Astrocyte (in vitro differentiated cells and primary cell): Measurements from ENCODE around the gene EXOSC10. TPM values are rescaled to one million over a fixed set of nuclear protein-coding genes. Genes with fewer than 3 reads are reported as not detected.
"Not testable (repeated sequence)": the region's sequence is repeated elsewhere in the genome, so short reads cannot be mapped to it uniquely, and the experiment has no call there.

ENCODE experiments used
- DNase-seq: peaks from one replicate; pipeline ENCODE4 v3.0.0-alpha.2; 2010; ENCODE audit warnings: low read depth
- FAIRE-seq: peaks from 2 replicates; lab custom pipeline; 2011; peaks lifted over from hg19 to GRCh38; lab: Jason Lieb, UNC
- H2AFZ ChIP-seq: 2 replicates; pipeline ENCODE4 v1.6.0; 2012; ENCODE audit warnings: low read depth, low read length, inconsistent platforms
- H3K27ac ChIP-seq: 2 replicates; pipeline ENCODE4 v1.5.1; 2011; ENCODE audit warnings: low read depth, low read length, inconsistent platforms
- H3K27me3 ChIP-seq: 2 replicates; pipeline ENCODE4 v1.6.0; 2011; ENCODE audit warnings: low read length, inconsistent platforms; ENCODE audit not compliant: insufficient read depth
- H3K36me3 ChIP-seq: 2 replicates; pipeline ENCODE4 v1.5.1; 2011; ENCODE audit warnings: low read length, inconsistent platforms; ENCODE audit not compliant: insufficient read depth
- H3K4me1 ChIP-seq: 2 replicates; pipeline ENCODE4 v1.5.1; 2011; ENCODE audit warnings: low read length, inconsistent platforms; ENCODE audit not compliant: insufficient read depth
- H3K4me2 ChIP-seq: 2 replicates; pipeline ENCODE4 v1.6.0; 2012; ENCODE audit warnings: low read length, inconsistent platforms
- H3K4me3 ChIP-seq: 2 replicates; pipeline ENCODE4 v1.5.1; 2011; ENCODE audit warnings: low read depth, mild to moderate bottlenecking, low read length, inconsistent platforms; ENCODE audit not compliant: insufficient read depth
- H3K79me2 ChIP-seq: 2 replicates; pipeline ENCODE4 v1.6.0; 2012; ENCODE audit warnings: mild to moderate bottlenecking, low read length, inconsistent platforms; ENCODE audit not compliant: insufficient read depth
- H3K9ac ChIP-seq: 2 replicates; pipeline ENCODE4 v1.6.0; 2012; ENCODE audit warnings: mild to moderate bottlenecking, low read length, inconsistent platforms
- H3K9me3 ChIP-seq: 2 replicates; pipeline ENCODE4 v1.5.1; 2012; ENCODE audit warnings: low read depth, mild to moderate bottlenecking, low read length, inconsistent platforms; ENCODE audit not compliant: insufficient read depth
- H4K20me1 ChIP-seq: 2 replicates; pipeline ENCODE4 v1.6.0; 2012; ENCODE audit warnings: low read length, inconsistent platforms; ENCODE audit not compliant: insufficient read depth
- H3K27ac Mint-ChIP-seq: one replicate; pipeline ENCODE4 v1.8.0; 2021; ENCODE audit warnings: mild to moderate bottlenecking, mixed read lengths; ENCODE audit not compliant: unreplicated experiment
- H3K27me3 Mint-ChIP-seq: one replicate; pipeline ENCODE4 v1.8.0; 2021; ENCODE audit warnings: low read depth, mixed read lengths; ENCODE audit not compliant: unreplicated experiment
- H3K36me3 Mint-ChIP-seq: one replicate; pipeline ENCODE4 v1.8.0; 2021; ENCODE audit warnings: low read depth, mixed read lengths; ENCODE audit not compliant: unreplicated experiment
- H3K4me1 Mint-ChIP-seq: one replicate; pipeline ENCODE4 v1.8.0; 2021; ENCODE audit warnings: low read depth, mixed read lengths; ENCODE audit not compliant: unreplicated experiment
- H3K4me3 Mint-ChIP-seq: one replicate; pipeline ENCODE4 v1.8.0; 2021; ENCODE audit warnings: mild to moderate bottlenecking, moderate library complexity, mixed read lengths; ENCODE audit not compliant: unreplicated experiment
- H3K9me3 Mint-ChIP-seq: one replicate; pipeline ENCODE4 v1.8.0; 2021; ENCODE audit warnings: mild to moderate bottlenecking, mixed read lengths; ENCODE audit not compliant: unreplicated experiment
- EZH2 ChIP-seq: IDR thresholded peaks from 2 replicates; pipeline ENCODE4 v1.6.1; 2012; ENCODE audit warnings: mild to moderate bottlenecking, low read length, inconsistent platforms; ENCODE audit not compliant: insufficient read depth
- total RNA-seq: library from RNA; stranded (reverse); gene quantifications from 2 replicates; pipeline ENCODE4 v1.2.1, GENCODE V29; 2021
- TF ChIP-seq, protein P1 (sequence below): IDR thresholded peaks from 2 replicates; pipeline ENCODE4 v1.5.1; 2011; ENCODE audit warnings: low read depth, mild to moderate bottlenecking, inconsistent platforms, low read length, moderate library complexity; ENCODE audit not compliant: insufficient read depth

EXOSC10 gene
- total RNA-seq, 1 donor from 2014 or later, result 56.8 TPM

DNA sequence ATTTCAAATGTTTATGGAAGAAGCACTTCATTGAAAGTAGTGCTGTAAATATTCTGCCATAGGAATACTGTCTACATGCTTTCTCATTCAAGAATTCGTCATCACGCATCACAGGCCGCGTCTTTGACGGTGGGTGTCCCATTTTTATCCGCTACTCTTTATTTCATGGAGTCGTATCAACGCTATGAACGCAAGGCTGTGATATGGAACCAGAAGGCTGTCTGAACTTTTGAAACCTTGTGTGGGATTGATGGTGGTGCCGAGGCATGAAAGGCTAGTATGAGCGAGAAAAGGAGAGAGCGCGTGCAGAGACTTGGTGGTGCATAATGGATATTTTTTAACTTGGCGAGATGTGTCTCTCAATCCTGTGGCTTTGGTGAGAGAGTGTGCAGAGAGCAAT, 76.5 kb downstream of the EXOSC10 start:
- Histone ChIP-seq H3K9me3 (no peaks in the 10 kb centered on the region), H3K4me2 (no peak overlapping the region), H3K4me1 (no peaks in the 10 kb centered on the region), H3K79me2 (peaks cover 40% of the 10 kb centered on the region), H3K36me3 (peaks cover 77% of the 10 kb centered on the region), H3K4me3 (no peak overlapping the region), H2AFZ (no peak overlapping the region), H3K27ac (no peak overlapping the region), H4K20me1 (peaks cover 79% of the 10 kb centered on the region), H3K9ac (no peak overlapping the region), H3K27me3 (no peaks in the 10 kb centered on the region)
- DNase-seq, result no peak
- no peaks in the 10 kb centered on the region for H3K27me3 Mint-ChIP-seq
- TF ChIP-seq EZH2, result no peak
- TF ChIP-seq, protein P1, sequence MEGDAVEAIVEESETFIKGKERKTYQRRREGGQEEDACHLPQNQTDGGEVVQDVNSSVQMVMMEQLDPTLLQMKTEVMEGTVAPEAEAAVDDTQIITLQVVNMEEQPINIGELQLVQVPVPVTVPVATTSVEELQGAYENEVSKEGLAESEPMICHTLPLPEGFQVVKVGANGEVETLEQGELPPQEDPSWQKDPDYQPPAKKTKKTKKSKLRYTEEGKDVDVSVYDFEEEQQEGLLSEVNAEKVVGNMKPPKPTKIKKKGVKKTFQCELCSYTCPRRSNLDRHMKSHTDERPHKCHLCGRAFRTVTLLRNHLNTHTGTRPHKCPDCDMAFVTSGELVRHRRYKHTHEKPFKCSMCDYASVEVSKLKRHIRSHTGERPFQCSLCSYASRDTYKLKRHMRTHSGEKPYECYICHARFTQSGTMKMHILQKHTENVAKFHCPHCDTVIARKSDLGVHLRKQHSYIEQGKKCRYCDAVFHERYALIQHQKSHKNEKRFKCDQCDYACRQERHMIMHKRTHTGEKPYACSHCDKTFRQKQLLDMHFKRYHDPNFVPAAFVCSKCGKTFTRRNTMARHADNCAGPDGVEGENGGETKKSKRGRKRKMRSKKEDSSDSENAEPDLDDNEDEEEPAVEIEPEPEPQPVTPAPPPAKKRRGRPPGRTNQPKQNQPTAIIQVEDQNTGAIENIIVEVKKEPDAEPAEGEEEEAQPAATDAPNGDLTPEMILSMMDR, result no peak
- peaks cover 27% of the 10 kb centered on the region for H3K36me3 Mint-ChIP-seq
- H3K4me3 Mint-ChIP-seq, result no peak overlapping the region
- no peak for FAIRE-seq
- H3K27ac Mint-ChIP-seq, result no peak overlapping the region
- peaks cover 4% of the 10 kb centered on the region for H3K4me1 Mint-ChIP-seq
- H3K9me3 Mint-ChIP-seq, result no peaks in the 10 kb centered on the region

DNA sequence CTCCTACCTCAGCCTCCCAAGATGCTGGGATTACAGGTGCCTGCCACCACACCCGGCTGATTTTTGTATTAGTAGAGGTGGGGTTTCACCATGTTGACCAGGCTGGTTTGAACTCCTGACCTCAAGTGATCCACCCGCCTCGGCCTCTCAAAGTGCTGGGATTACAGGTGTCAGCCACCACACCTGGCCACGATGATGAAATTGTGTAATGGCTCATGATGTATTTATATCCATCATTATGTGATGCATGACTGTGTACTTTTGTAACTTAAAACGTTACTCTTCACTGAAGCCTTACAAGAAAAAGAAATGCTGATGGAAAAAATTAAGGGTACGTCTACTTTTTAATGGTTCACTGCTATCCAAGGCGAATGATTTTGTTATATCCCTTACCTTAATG, 79.7 kb downstream of the EXOSC10 start:
- H3K36me3 ChIP-seq, result peaks cover 65% of the 10 kb centered on the region
- no peaks in the 10 kb centered on the region for H3K9me3 ChIP-seq
- H2AFZ ChIP-seq, result no peak overlapping the region
- no peak for FAIRE-seq
- Mint-ChIP-seq H3K4me1 (no peaks in the 10 kb centered on the region), H3K27me3 (no peaks in the 10 kb centered on the region), H3K9me3 (no peaks in the 10 kb centered on the region), H3K27ac (no peak overlapping the region), H3K36me3 (peaks cover 17% of the 10 kb centered on the region), H3K4me3 (no peak overlapping the region)
- no peak overlapping the region for H3K27ac ChIP-seq
- H3K27me3 ChIP-seq, result no peaks in the 10 kb centered on the region
- H3K79me2 ChIP-seq, result peaks cover 58% of the 10 kb centered on the region
- no peak overlapping the region for H3K4me2 ChIP-seq
- H3K4me3 ChIP-seq, result no peak overlapping the region
- DNase-seq, result no peak
- TF ChIP-seq, protein P1, result no peak
- TF ChIP-seq EZH2, result no peak
- peaks cover 87% of the 10 kb centered on the region for H4K20me1 ChIP-seq
- no peak overlapping the region for H3K9ac ChIP-seq
- H3K4me1 ChIP-seq, result no peaks in the 10 kb centered on the region

DNA sequence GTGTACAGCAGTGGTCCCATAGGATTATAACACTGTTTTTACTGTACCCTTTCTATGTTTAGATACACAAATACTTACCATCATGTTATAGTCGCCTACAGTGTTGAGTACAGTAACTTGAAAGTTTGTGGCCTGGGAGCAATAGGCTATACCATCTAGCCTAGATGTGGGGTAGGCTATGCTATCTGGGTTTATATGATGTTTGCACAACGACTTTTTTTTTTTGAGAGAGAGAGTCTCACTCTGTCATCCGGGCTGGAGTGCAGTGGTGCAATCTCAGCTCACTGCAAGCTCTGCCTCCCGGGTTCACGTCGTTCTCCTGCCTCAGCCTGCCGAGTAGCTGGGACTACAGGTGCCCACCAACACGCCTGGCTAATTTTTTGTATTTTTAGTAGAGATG, 80.3 kb downstream of the EXOSC10 start:
- Histone ChIP-seq H4K20me1 (peaks cover 87% of the 10 kb centered on the region), H3K79me2 (peaks cover 64% of the 10 kb centered on the region), H3K36me3 (peaks cover 61% of the 10 kb centered on the region)
- H2AFZ ChIP-seq, H3K4me3 ChIP-seq, H3K27ac Mint-ChIP-seq, H3K4me2 ChIP-seq, H3K9me3 Mint-ChIP-seq, H3K4me1 Mint-ChIP-seq, FAIRE-seq, H3K4me3 Mint-ChIP-seq, H3K9ac ChIP-seq, H3K27me3 ChIP-seq, H3K9me3 ChIP-seq, H3K4me1 ChIP-seq, DNase-seq, H3K27ac ChIP-seq, H3K27me3 Mint-ChIP-seq: not testable (repeated sequence)
- peaks cover 17% of the 10 kb centered on the region for H3K36me3 Mint-ChIP-seq

Other genes with a start within 250 kb of the EXOSC10 start
- gene TARDBP, start 87.2 kb downstream of the EXOSC10 start, total RNA-seq, result 140 and 148 TPM in 2 replicates
- gene MASP2, start 52.6 kb downstream of the EXOSC10 start, total RNA-seq, result 0.73 and 0.77 TPM in 2 replicates
- 220 and 225 TPM in 2 replicates for gene SRM, start 39.9 kb downstream of the EXOSC10 start, total RNA-seq
- gene ANGPTL7, start 89.5 kb upstream of the EXOSC10 start, total RNA-seq, result 0.70 and 0.86 TPM in 2 replicates
- gene MTOR, start 162.7 kb upstream of the EXOSC10 start, total RNA-seq, result 43.6 and 45.5 TPM in 2 replicates
- gene UBIAD1, start 173.3 kb upstream of the EXOSC10 start, total RNA-seq, result 15.4 and 15.5 TPM in 2 replicates